Peyer's patch (tissue), 4 donors: ENCODE results near the gene GINM1. TPM values are rescaled to one million over a fixed set of nuclear protein-coding genes. Genes with fewer than 3 reads are reported as not detected.

Experiments used
- DNase-seq, 3 donors: peaks; one replicate each; pipeline ENCODE4 v3.0.0-alpha.2; 2017 to 2019
- H3K27ac ChIP-seq, 4 donors: fragments of 200-600 bp; sonication (generic); one replicate each; pipeline ENCODE4 v1.5.1; 2016 to 2019
- H3K27me3 ChIP-seq, 2 donors: fragments of 200-600 bp; sonication (generic); one replicate each; pipeline ENCODE4 v1.5.1; 2019
- H3K36me3 ChIP-seq, 3 donors: fragments of 200-600 bp; sonication (generic); one replicate each; pipeline ENCODE4 v1.5.1; 2016 to 2019
- H3K4me1 ChIP-seq, 4 donors: fragments of 200-600 bp; sonication (generic); one replicate each; pipeline ENCODE4 v1.5.1; 2016 to 2019
- H3K4me3 ChIP-seq, 4 donors: fragments of 200-600 bp; sonication (generic); 1 replicate in 3 of 4; 2 replicates in 1 of 4; pipeline ENCODE4 v1.5.1; 2016 to 2019; ENCODE audit warnings: mild to moderate bottlenecking in 1 of 4
- H3K9me3 ChIP-seq, 4 donors: fragments of 200-600 bp; sonication (generic); one replicate each; pipeline ENCODE4 v1.5.1; 2016 to 2019; ENCODE audit warnings: mild to moderate bottlenecking in 1 of 4
- CTCF ChIP-seq, 6 experiments: fragments of 450-650 bp in 4 of 6; fragments of 200-600 bp in 2 of 6; sonication (generic) in 1 of 6; IDR thresholded peaks; one replicate each; pipeline ENCODE4 v1.5.1; 2017 to 2019; ENCODE audit warnings: antibody characterized with exemption in 6 of 6, mild to moderate bottlenecking in 3 of 6, moderate library complexity in 1 of 6
- POLR2A ChIP-seq, 2 donors: fragments of 450-650 bp; IDR thresholded peaks; one replicate each; pipeline ENCODE4 v1.5.1; 2017; ENCODE audit warnings: antibody characterized with exemption in 2 of 2, mild to moderate bottlenecking in 2 of 2, moderate library complexity in 2 of 2
- total RNA-seq, 4 donors: library from RNA; depleted of rRNA; stranded (reverse); fragments of >200 nt; gene quantifications; one replicate each; pipeline ENCODE4 v1.1.0, GENCODE V29; 2016

The GINM1 gene
- total RNA-seq, 4 donors from 2014 or later = 23.1 to 36.6 (median 26.7) TPM

- H3K9me3 ChIP-seq = no peaks in the 10 kb centered on the region
- no peak for DNase-seq
- no peak overlapping the region for H3K4me3 ChIP-seq
- H3K36me3 ChIP-seq = no peaks in the 10 kb centered on the region
- no peak overlapping the region for H3K27ac ChIP-seq
- no peaks in the 10 kb centered on the region for H3K27me3 ChIP-seq
- peaks cover 0 to 7% (median 2%) of the 10 kb centered on the region in 4 donors for H3K4me1 ChIP-seq
- peak in 5 of 6 experiments; percentile 32 to 40 (median 35) for TF ChIP-seq CTCF (IDR thresholded peaks at IDR 0.05)
- TF ChIP-seq POLR2A (IDR thresholded peaks at IDR 0.05) = no peak
Measured at GRCh38 chr6:149560736-149561135, 5.4 kb upstream of the GINM1 start.

GRCh38 chr6:149563203-149563927 is 2.8 kb upstream of the GINM1 start:
- no peaks in the 10 kb centered on the region for H3K36me3 ChIP-seq
- DNase-seq = no peak
- no peak overlapping the region for H3K27ac ChIP-seq
- no peak overlapping the region for H3K4me3 ChIP-seq
- TF ChIP-seq POLR2A (IDR thresholded peaks at IDR 0.05) (no peak), CTCF (IDR thresholded peaks at IDR 0.05) (no peak)
- H3K27me3 ChIP-seq = no peaks in the 10 kb centered on the region
- H3K4me1 ChIP-seq = peaks cover 0 to 18% (median 7%) of the 10 kb centered on the region in 4 donors
- no peaks in the 10 kb centered on the region for H3K9me3 ChIP-seq

- Histone ChIP-seq H3K4me3 (no peak overlapping the region), H3K36me3 (no peaks in the 10 kb centered on the region), H3K27me3 (no peaks in the 10 kb centered on the region), H3K27ac (no peak overlapping the region), H3K9me3 (no peaks in the 10 kb centered on the region), H3K4me1 (peaks cover 0 to 18% (median 7%) of the 10 kb centered on the region in 4 donors)
- TF ChIP-seq CTCF (IDR thresholded peaks at IDR 0.05) = no peak
- TF ChIP-seq POLR2A (IDR thresholded peaks at IDR 0.05) = no peak
- DNase-seq = no peak
Measured at GRCh38 chr6:149563928-149564325, 2.2 kb upstream of the GINM1 start.

GRCh38 chr6:149566410-149567193 is 427 bp downstream of the GINM1 start:
- H3K4me3 ChIP-seq = peak overlapping the region; percentile 75 to 96 (median 92)
- no peaks in the 10 kb centered on the region for H3K36me3 ChIP-seq
- TF ChIP-seq CTCF (IDR thresholded peaks at IDR 0.05) (no peak), POLR2A (IDR thresholded peaks at IDR 0.05) (peak; percentile 47 to 50)
- peak; percentile 60 to 78 (median 76) for DNase-seq
- H3K4me1 ChIP-seq = peaks cover 0 to 18% (median 7%) of the 10 kb centered on the region in 4 donors
- no peaks in the 10 kb centered on the region for H3K9me3 ChIP-seq
- H3K27me3 ChIP-seq = no peaks in the 10 kb centered on the region
- peak overlapping the region; percentile 88 to 93 (median 92) for H3K27ac ChIP-seq

GRCh38 chr6:149567194-149567586 is 1.0 kb downstream of the GINM1 start:
- H3K4me1 ChIP-seq = peaks cover 0 to 18% (median 7%) of the 10 kb centered on the region in 4 donors
- peak overlapping the region; percentile 88 to 93 (median 92) for H3K27ac ChIP-seq
- DNase-seq = no peak
- H3K36me3 ChIP-seq = no peaks in the 10 kb centered on the region
- no peaks in the 10 kb centered on the region for H3K27me3 ChIP-seq
- H3K4me3 ChIP-seq = peak overlapping the region; percentile 75 to 96 (median 92)
- no peak for TF ChIP-seq POLR2A (IDR thresholded peaks at IDR 0.05)
- no peak for TF ChIP-seq CTCF (IDR thresholded peaks at IDR 0.05)
- no peaks in the 10 kb centered on the region for H3K9me3 ChIP-seq
